Retinal pigment epithelial cell (primary cell): ENCODE data around the gene GALNT10.

Experiments
- DNase-seq: peaks from one replicate; pipeline ENCODE4 v3.0.0-alpha.2; 2010; ENCODE audit warnings: low read depth
- H3K4me3 ChIP-seq: 2 replicates; pipeline ENCODE4 v1.5.1; 2011; ENCODE audit warnings: mild to moderate bottlenecking, low read length, control low read depth, moderate library complexity
- CTCF ChIP-seq: conservative IDR thresholded peaks from 2 replicates; pipeline ENCODE4 v1.5.1; 2011; ENCODE audit warnings: low read depth, low read length, control low read depth, inconsistent platforms

The GALNT10 gene

GRCh38 chr5:154405078-154405792 lies 214.7 kb downstream of the GALNT10 start:
- TF ChIP-seq CTCF = peak; percentile 82
- peak; percentile 30 for DNase-seq
- peak overlapping the region; percentile 26 for H3K4me3 ChIP-seq

- no peak for TF ChIP-seq CTCF
- no peak overlapping the region for H3K4me3 ChIP-seq
- no peak for DNase-seq
Measured at GRCh38 chr5:154406231-154406630, 215.7 kb downstream of the GALNT10 start.

- no peak for TF ChIP-seq CTCF
- no peak overlapping the region for H3K4me3 ChIP-seq
- no peak for DNase-seq
Measured at GRCh38 chr5:154406826-154407225, 216.3 kb downstream of the GALNT10 start.

GRCh38 chr5:154408811-154409210 lies 218.3 kb downstream of the GALNT10 start:
- no peak overlapping the region for H3K4me3 ChIP-seq
- no peak for DNase-seq
- TF ChIP-seq CTCF = no peak

- TF ChIP-seq CTCF = no peak
- no peak for DNase-seq
- H3K4me3 ChIP-seq = no peak overlapping the region
Measured at GRCh38 chr5:154409230-154409840, 218.8 kb downstream of the GALNT10 start.

- H3K4me3 ChIP-seq = no peak overlapping the region
- no peak for DNase-seq
- TF ChIP-seq CTCF = no peak
Measured at GRCh38 chr5:154410008-154410407, 219.5 kb downstream of the GALNT10 start.

- no peak for TF ChIP-seq CTCF
- H3K4me3 ChIP-seq = no peak overlapping the region
- no peak for DNase-seq
Measured at GRCh38 chr5:154410786-154411185, 220.3 kb downstream of the GALNT10 start.
